WERI-Rb-1 (cell line): Measurements from ENCODE around the gene C16orf96.

Experiments used
- DNase-seq: peaks from one replicate; pipeline ENCODE4 v3.0.0-alpha.2; 2020
- H3K27ac ChIP-seq: fragments of 250-450 bp; sonication (Bioruptor Pico); 2 replicates; pipeline ENCODE4 v1.5.1; 2020; ENCODE audit warnings: mild to moderate bottlenecking, moderate library complexity
- H3K27me3 ChIP-seq: fragments of 250-450 bp; sonication (Bioruptor Pico); 2 replicates; pipeline ENCODE4 v1.5.1; 2021; ENCODE audit warnings: mild to moderate bottlenecking, low read depth, moderate library complexity; ENCODE audit not compliant: insufficient read depth, severe bottlenecking
- H3K36me3 ChIP-seq: fragments of 250-450 bp; sonication (Bioruptor Pico); 2 replicates; pipeline ENCODE4 v1.5.1; 2020; ENCODE audit warnings: mild to moderate bottlenecking, moderate library complexity
- H3K4me3 ChIP-seq: 2 replicates; pipeline ENCODE4 v1.5.1; 2011; ENCODE audit warnings: low read depth, mild to moderate bottlenecking, control low read depth, low read length
- H3K9me3 ChIP-seq: fragments of 250-450 bp; sonication (Bioruptor Pico); 2 replicates; pipeline ENCODE4 v1.5.1; 2021; ENCODE audit warnings: mild to moderate bottlenecking, moderate library complexity; ENCODE audit not compliant: severe bottlenecking
- CTCF ChIP-seq: IDR thresholded peaks from 2 replicates; pipeline ENCODE4 v1.5.1; 2011; ENCODE audit warnings: low read depth, mild to moderate bottlenecking, control low read depth, inconsistent platforms, low read length

Gene C16orf96

GRCh38 chr16:4586291-4586690 lies 30.2 kb downstream of the C16orf96 start:
- TF ChIP-seq CTCF: no peak

GRCh38 chr16:4588386-4588785 lies 32.2 kb downstream of the C16orf96 start:
- TF ChIP-seq CTCF: no peak
- Histone ChIP-seq H3K36me3 (no peaks in the 10 kb centered on the region), H3K27ac (no peak overlapping the region), H3K27me3 (no peaks in the 10 kb centered on the region), H3K9me3 (no peaks in the 10 kb centered on the region), H3K4me3 (no peak overlapping the region)
- no peak for DNase-seq

More at GRCh38 chr16:4586291-4586690, 30.2 kb downstream of the C16orf96 start:
- H3K27ac ChIP-seq: no peak overlapping the region
- DNase-seq: no peak
- H3K4me3 ChIP-seq: no peak overlapping the region
- H3K36me3 ChIP-seq: no peaks in the 10 kb centered on the region
- no peaks in the 10 kb centered on the region for H3K9me3 ChIP-seq
- H3K27me3 ChIP-seq: no peaks in the 10 kb centered on the region

GRCh38 chr16:4588961-4589360 lies 32.8 kb downstream of the C16orf96 start:
- no peaks in the 10 kb centered on the region for H3K27me3 ChIP-seq
- no peak for TF ChIP-seq CTCF
- no peak for DNase-seq

DNA sequence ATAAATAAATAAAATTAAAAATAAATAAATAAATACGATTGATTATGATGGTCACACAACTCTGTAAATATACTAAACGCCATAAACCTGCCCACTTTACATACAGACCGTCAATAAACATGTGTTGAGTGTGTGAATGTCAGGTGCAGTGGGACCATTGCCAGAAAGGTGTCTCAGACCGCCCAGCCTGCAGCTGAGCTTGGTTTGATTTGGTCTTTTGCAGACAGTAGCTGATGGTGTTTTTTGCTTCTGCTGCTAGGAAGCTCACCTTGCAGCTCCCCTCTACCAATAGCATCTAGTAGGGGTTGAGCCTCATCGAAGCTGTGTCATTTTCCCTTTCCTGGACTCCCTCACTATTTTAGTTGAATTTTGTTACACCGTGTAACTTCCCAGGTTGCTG lies 35.1 kb downstream of the C16orf96 start:
- Histone ChIP-seq H3K9me3 (no peaks in the 10 kb centered on the region), H3K36me3 (no peaks in the 10 kb centered on the region), H3K27ac (no peak overlapping the region), H3K27me3 (no peaks in the 10 kb centered on the region), H3K4me3 (no peak overlapping the region)
- no peak for TF ChIP-seq CTCF
- no peak for DNase-seq

More at GRCh38 chr16:4588961-4589360, 32.8 kb downstream of the C16orf96 start:
- no peaks in the 10 kb centered on the region for H3K36me3 ChIP-seq
- no peak overlapping the region for H3K4me3 ChIP-seq
- no peak overlapping the region for H3K27ac ChIP-seq
- no peaks in the 10 kb centered on the region for H3K9me3 ChIP-seq

- Histone ChIP-seq H3K9me3 (no peaks in the 10 kb centered on the region), H3K4me3 (no peak overlapping the region), H3K36me3 (no peaks in the 10 kb centered on the region), H3K27me3 (no peaks in the 10 kb centered on the region), H3K27ac (no peak overlapping the region)
- no peak for DNase-seq
- TF ChIP-seq CTCF: no peak
Observed at GRCh38 chr16:4591706-4592470, 35.7 kb downstream of the C16orf96 start.

DNA sequence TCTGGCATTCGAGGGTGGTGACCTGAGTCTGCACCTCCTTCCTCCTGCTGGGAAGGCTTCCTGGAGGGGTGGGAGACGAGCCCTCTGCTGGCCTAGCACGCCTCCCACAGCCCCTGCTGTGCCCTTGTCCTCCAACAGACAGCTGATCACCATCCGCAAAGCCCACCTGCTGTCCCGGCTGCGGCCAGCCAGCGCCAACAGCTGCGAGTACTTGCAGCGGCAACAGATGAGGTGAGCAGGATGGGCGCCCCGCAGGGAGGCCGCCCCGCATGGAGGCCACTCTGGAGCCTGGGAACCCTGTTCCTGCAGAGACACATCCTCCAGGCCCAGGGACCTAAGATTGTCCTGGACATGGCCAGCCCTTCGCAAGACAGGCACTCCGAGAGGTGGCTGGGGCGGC lies 36.9 kb downstream of the C16orf96 start:
- Histone ChIP-seq H3K4me3 (no peak overlapping the region), H3K27ac (no peak overlapping the region), H3K9me3 (no peaks in the 10 kb centered on the region), H3K36me3 (no peaks in the 10 kb centered on the region), H3K27me3 (no peaks in the 10 kb centered on the region)
- DNase-seq: peak; percentile 49
- TF ChIP-seq CTCF: 0 out of 2 replicates have a peak, but pooled peaks have one; percentile 7
